Trophoblast cell (in vitro differentiated cells and primary cell): Measurements from ENCODE around the gene FMOD.
A peak's percentile ranks its signal among the peaks of the same experiment; 100 is the strongest.

Experiments
- DNase-seq, 2 donors: peaks; one replicate each; pipeline ENCODE4 v3.0.0-alpha.2; 2016
- H2AFZ ChIP-seq: 2 replicates; pipeline ENCODE4 v1.6.1; 2013; ENCODE audit warnings: low read length, moderate library complexity, mild to moderate bottlenecking; ENCODE audit not compliant: insufficient read depth, poor library complexity
- H2AK5ac ChIP-seq: 2 replicates; pipeline ENCODE4 v1.6.1; 2013; ENCODE audit warnings: mild to moderate bottlenecking, low read length
- H2BK120ac ChIP-seq: 2 replicates; pipeline ENCODE4 v1.6.1; 2013; ENCODE audit warnings: low read length, mild to moderate bottlenecking, moderate library complexity; ENCODE audit not compliant: insufficient read depth, poor library complexity
- H2BK12ac ChIP-seq: 2 replicates; pipeline ENCODE4 v1.6.1; 2013; ENCODE audit warnings: mild to moderate bottlenecking, low read length, moderate library complexity
- H2BK5ac ChIP-seq: 2 replicates; pipeline ENCODE4 v1.6.1; 2013; ENCODE audit warnings: low read length, low read depth, moderate library complexity, mild to moderate bottlenecking; ENCODE audit not compliant: poor library complexity
- H3K14ac ChIP-seq: 2 replicates; pipeline ENCODE4 v1.6.1; 2013; ENCODE audit warnings: mild to moderate bottlenecking, low read length
- H3K18ac ChIP-seq: 2 replicates; pipeline ENCODE4 v1.6.1; 2013; ENCODE audit warnings: mild to moderate bottlenecking, low read length
- H3K23ac ChIP-seq: 2 replicates; pipeline ENCODE4 v1.6.1; 2013; ENCODE audit warnings: low read length
- H3K27ac ChIP-seq: 2 replicates; pipeline ENCODE4 v1.5.1; 2013; ENCODE audit warnings: low read depth, mild to moderate bottlenecking, inconsistent platforms, low read length, moderate library complexity
- H3K27me3 ChIP-seq: 2 replicates; pipeline ENCODE4 v1.6.1; 2013; ENCODE audit warnings: inconsistent platforms, mild to moderate bottlenecking, low read length, moderate library complexity; ENCODE audit not compliant: insufficient read depth
- H3K36me3 ChIP-seq, 2 experiments: 1 replicate in 1 of 2; 2 replicates in 1 of 2; pipeline ENCODE4 v1.6.1; 2013; ENCODE audit warnings: low read length in 2 of 2, mild to moderate bottlenecking in 2 of 2, moderate library complexity in 1 of 2; ENCODE audit not compliant: insufficient read depth in 2 of 2, control insufficient read depth in 1 of 2
- H3K4ac ChIP-seq: 2 replicates; pipeline ENCODE4 v1.6.1; 2013; ENCODE audit warnings: low read depth, mild to moderate bottlenecking, low read length, moderate library complexity
- H3K4me1 ChIP-seq, 2 experiments: 1 replicate in 1 of 2; 2 replicates in 1 of 2; pipeline ENCODE4 v1.6.1; 2013; ENCODE audit warnings: low read length in 2 of 2, mild to moderate bottlenecking in 2 of 2, moderate library complexity in 1 of 2; ENCODE audit not compliant: insufficient read depth in 2 of 2, control insufficient read depth in 1 of 2
- H3K4me2 ChIP-seq: 2 replicates; pipeline ENCODE4 v1.6.1; 2013; ENCODE audit warnings: inconsistent platforms, mild to moderate bottlenecking, low read length, moderate library complexity
- H3K4me3 ChIP-seq: 2 replicates; pipeline ENCODE4 v1.5.1; 2013; ENCODE audit warnings: mild to moderate bottlenecking, low read depth, low read length, inconsistent platforms
- H3K79me1 ChIP-seq: one replicate; pipeline ENCODE4 v1.6.1; 2013; ENCODE audit warnings: low read length
- H3K79me2 ChIP-seq: 2 replicates; pipeline ENCODE4 v1.6.1; 2013; ENCODE audit warnings: low read length, mild to moderate bottlenecking; ENCODE audit not compliant: control insufficient read depth, insufficient read depth, poor library complexity
- H3K9ac ChIP-seq: 2 replicates; pipeline ENCODE4 v1.6.1; 2013; ENCODE audit warnings: mild to moderate bottlenecking, low read length
- H3K9me3 ChIP-seq: 2 replicates; pipeline ENCODE4 v1.6.1; 2013; ENCODE audit warnings: low read depth, mild to moderate bottlenecking, control low read depth, inconsistent platforms, low read length; ENCODE audit not compliant: insufficient read depth
- H4K12ac ChIP-seq: 2 replicates; pipeline ENCODE4 v1.6.1; 2013; ENCODE audit warnings: low read depth, mild to moderate bottlenecking, low read length, moderate library complexity
- H4K8ac ChIP-seq: 2 replicates; pipeline ENCODE4 v1.6.1; 2013; ENCODE audit warnings: low read depth, mild to moderate bottlenecking, low read length, moderate library complexity
- H4K91ac ChIP-seq: one replicate; pipeline ENCODE4 v1.6.1; 2013; ENCODE audit warnings: low read depth, mild to moderate bottlenecking, low read length, moderate library complexity
- WGBS: extraction: QIAGEN DNeasy Blood & Tissue Kit; methylation state at CpG from one replicate; pipeline ENCODE4 v1.1.7; 2013; ENCODE audit warnings: missing lambda C conversion rate; ENCODE audit not compliant: insufficient read length, insufficient coverage; ENCODE audit errors: extremely low coverage; 5-methylcytosine and 5-hydroxymethylcytosine counted together

Gene FMOD

DNA sequence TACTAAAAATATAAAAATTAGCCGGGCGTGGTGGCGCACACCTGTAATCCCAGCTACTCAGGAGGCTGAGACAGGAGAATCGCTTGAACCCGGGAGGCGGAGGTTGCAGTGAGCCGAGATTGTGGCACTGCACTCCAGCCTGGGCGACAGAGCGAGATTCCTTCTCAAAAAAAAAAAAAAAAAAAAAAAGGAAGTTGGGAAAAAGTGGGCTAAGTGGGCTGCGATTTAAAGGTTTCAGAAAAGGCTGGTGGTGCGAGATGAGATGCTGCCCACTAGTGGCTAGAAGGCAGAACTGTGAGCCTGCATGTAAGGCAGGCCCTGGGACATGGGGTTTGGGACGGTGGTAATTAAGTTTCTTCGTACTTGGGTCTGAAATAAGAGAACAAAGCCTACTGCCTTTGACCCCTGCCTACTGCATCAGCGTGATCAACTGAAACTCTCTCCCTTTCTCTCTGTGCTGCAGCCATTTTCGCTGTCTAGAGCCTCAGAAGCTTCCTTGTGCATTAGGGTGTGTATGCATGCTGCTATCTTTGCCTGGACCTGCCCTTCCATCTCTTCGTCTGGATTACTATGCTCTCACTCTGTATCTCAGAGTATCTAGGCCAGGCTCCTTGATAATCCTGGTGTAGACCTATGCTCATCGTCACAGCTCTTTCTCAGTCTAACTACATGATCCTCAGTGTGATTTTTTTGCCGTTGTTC, 12.4 kb downstream of the FMOD start:
- no peak overlapping the region for H2BK5ac ChIP-seq
- H3K4me3 ChIP-seq: no peak overlapping the region
- no peak overlapping the region for H3K14ac ChIP-seq
- H3K27me3 ChIP-seq: no peaks in the 10 kb centered on the region
- H2BK12ac ChIP-seq: no peak overlapping the region
- no peak overlapping the region for H2BK120ac ChIP-seq
- H2AFZ ChIP-seq: no peak overlapping the region
- peak; percentile 30 to 71 for DNase-seq
- no peak overlapping the region for H4K8ac ChIP-seq
- peaks cover 0 to 3% of the 10 kb centered on the region in 2 experiments for H3K4me1 ChIP-seq
- no CpG with 5 or more reads among the region's 18 CpGs for WGBS
- no peak overlapping the region for H4K91ac ChIP-seq
- no peak overlapping the region for H3K23ac ChIP-seq
- H4K12ac ChIP-seq: no peak overlapping the region
- H2AK5ac ChIP-seq: no peak overlapping the region
- no peak overlapping the region for H3K27ac ChIP-seq
- H3K79me1 ChIP-seq: no peaks in the 10 kb centered on the region
- no peak overlapping the region for H3K9ac ChIP-seq
- H3K4ac ChIP-seq: no peak overlapping the region
- H3K9me3 ChIP-seq: no peaks in the 10 kb centered on the region
- no peaks in the 10 kb centered on the region for H3K79me2 ChIP-seq
- H3K4me2 ChIP-seq: no peak overlapping the region
- no peak overlapping the region for H3K18ac ChIP-seq
- H3K36me3 ChIP-seq: no peaks in the 10 kb centered on the region

- no peak overlapping the region for H3K4ac ChIP-seq
- peaks cover 0 to 3% of the 10 kb centered on the region in 2 experiments for H3K4me1 ChIP-seq
- H3K79me1 ChIP-seq: no peaks in the 10 kb centered on the region
- no peak overlapping the region for H4K8ac ChIP-seq
- DNase-seq: no peak
- H4K91ac ChIP-seq: no peak overlapping the region
- no peak overlapping the region for H3K14ac ChIP-seq
- H3K9me3 ChIP-seq: no peaks in the 10 kb centered on the region
- H2BK12ac ChIP-seq: no peak overlapping the region
- H4K12ac ChIP-seq: no peak overlapping the region
- H3K23ac ChIP-seq: no peak overlapping the region
- H3K27me3 ChIP-seq: no peaks in the 10 kb centered on the region
- no peak overlapping the region for H3K4me2 ChIP-seq
- H3K27ac ChIP-seq: no peak overlapping the region
- H2AK5ac ChIP-seq: no peak overlapping the region
- no peak overlapping the region for H2BK120ac ChIP-seq
- no peak overlapping the region for H3K4me3 ChIP-seq
- H3K9ac ChIP-seq: no peak overlapping the region
- no peaks in the 10 kb centered on the region for H3K79me2 ChIP-seq
- no peak overlapping the region for H3K18ac ChIP-seq
- no CpG with 5 or more reads among the region's 1 CpG for WGBS
- no peaks in the 10 kb centered on the region for H3K36me3 ChIP-seq
- no peak overlapping the region for H2AFZ ChIP-seq
- no peak overlapping the region for H2BK5ac ChIP-seq
Measured at GRCh38 chr1:203336097-203336496, 14.8 kb downstream of the FMOD start.

DNA sequence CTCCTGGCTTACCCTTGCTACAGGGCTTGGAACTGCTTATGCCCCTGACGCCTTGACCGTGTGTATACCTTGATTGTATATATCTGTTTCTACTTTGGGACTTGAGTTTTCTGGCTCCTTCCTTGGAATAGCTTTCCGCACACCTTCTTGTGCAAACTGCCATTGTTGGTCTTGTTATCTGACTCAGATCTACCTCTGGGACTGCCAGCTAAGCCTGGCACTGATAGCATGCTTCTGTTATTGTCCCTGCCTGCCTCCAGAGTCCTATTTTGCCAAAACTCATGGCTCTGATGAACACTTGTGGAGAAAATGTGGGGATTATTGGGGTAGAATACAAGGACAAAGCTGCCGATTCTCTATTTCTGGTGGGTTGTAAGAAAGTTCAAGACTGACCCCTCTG, 15.4 kb downstream of the FMOD start:
- Histone ChIP-seq H3K4me1 (peaks cover 0 to 3% of the 10 kb centered on the region in 2 experiments), H2AK5ac (no peak overlapping the region), H3K9ac (no peak overlapping the region), H2BK12ac (no peak overlapping the region), H3K27ac (no peak overlapping the region), H3K27me3 (no peaks in the 10 kb centered on the region), H3K4ac (no peak overlapping the region), H3K14ac (no peak overlapping the region), H3K23ac (no peak overlapping the region), H3K36me3 (no peaks in the 10 kb centered on the region), H2AFZ (no peak overlapping the region), H3K4me3 (no peak overlapping the region), H4K12ac (no peak overlapping the region), H4K8ac (no peak overlapping the region), H4K91ac (no peak overlapping the region), H2BK120ac (no peak overlapping the region), H3K79me1 (no peaks in the 10 kb centered on the region), H3K9me3 (no peaks in the 10 kb centered on the region), H3K4me2 (no peak overlapping the region), H3K79me2 (no peaks in the 10 kb centered on the region), H2BK5ac (no peak overlapping the region), H3K18ac (no peak overlapping the region)
- no peak for DNase-seq
- no CpG with 5 or more reads among the region's 4 CpGs for WGBS

DNA sequence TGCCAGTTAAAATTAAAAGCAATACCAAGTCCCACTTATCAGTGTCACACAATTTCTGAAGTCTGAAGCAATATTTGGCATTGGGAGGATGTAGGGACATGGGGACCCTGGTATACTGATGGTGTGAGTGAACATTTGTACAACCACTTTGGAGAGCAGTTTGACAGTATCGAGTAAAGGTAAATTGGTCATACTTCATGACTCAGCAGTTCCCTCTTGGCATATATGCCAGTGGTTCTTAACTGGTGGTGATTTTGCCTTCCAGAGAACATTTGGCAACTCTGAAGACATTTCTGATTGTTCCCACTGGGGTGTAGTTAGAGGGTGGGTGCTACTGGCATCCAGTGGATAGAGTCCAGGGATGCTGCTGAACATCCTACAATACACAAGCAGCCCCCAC, 19.7 kb downstream of the FMOD start:
- Histone ChIP-seq H4K12ac (no peak overlapping the region), H3K14ac (no peak overlapping the region), H3K27ac (no peak overlapping the region), H2AK5ac (no peak overlapping the region), H2BK5ac (no peak overlapping the region), H4K8ac (no peak overlapping the region), H3K4me2 (no peak overlapping the region), H3K9me3 (peaks cover 3% of the 10 kb centered on the region), H4K91ac (no peak overlapping the region), H2AFZ (no peak overlapping the region), H3K4me1 (peaks cover 2 to 12% of the 10 kb centered on the region in 2 experiments), H3K27me3 (no peaks in the 10 kb centered on the region), H3K4ac (no peak overlapping the region), H2BK120ac (no peak overlapping the region), H3K9ac (no peak overlapping the region), H3K23ac (no peak overlapping the region), H3K4me3 (no peak overlapping the region), H3K79me1 (peaks cover 10% of the 10 kb centered on the region), H3K79me2 (no peaks in the 10 kb centered on the region), H3K18ac (no peak overlapping the region), H3K36me3 (no peaks in the 10 kb centered on the region), H2BK12ac (no peak overlapping the region)
- DNase-seq: no peak
- no CpG with 5 or more reads among the region's 1 CpG for WGBS
